ENCODE results near the gene MYO10.
A peak's percentile ranks its signal among the peaks of the same experiment; 100 is the strongest.

Gene MYO10

DNA sequence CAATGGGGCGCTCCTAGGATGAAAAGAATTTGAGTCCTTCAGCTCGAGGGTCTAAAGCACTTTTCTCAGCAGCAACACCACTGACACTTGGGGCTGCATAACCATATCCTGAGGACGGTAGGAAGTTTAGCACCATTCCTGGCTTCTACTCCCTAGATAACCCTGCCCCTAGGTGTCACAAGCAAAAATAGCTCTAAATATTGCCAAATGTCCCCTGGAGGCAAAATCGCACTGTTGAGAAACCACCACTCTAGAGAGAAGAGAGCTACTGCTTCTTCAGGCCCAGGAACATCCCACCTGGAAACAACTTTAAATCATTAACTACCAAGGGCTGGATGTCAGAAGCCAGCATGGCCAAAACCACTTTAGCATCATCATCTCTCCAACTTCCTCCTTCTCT, 29.8 kb downstream of the MYO10 start:
- TF ChIP-seq, protein P1, sequence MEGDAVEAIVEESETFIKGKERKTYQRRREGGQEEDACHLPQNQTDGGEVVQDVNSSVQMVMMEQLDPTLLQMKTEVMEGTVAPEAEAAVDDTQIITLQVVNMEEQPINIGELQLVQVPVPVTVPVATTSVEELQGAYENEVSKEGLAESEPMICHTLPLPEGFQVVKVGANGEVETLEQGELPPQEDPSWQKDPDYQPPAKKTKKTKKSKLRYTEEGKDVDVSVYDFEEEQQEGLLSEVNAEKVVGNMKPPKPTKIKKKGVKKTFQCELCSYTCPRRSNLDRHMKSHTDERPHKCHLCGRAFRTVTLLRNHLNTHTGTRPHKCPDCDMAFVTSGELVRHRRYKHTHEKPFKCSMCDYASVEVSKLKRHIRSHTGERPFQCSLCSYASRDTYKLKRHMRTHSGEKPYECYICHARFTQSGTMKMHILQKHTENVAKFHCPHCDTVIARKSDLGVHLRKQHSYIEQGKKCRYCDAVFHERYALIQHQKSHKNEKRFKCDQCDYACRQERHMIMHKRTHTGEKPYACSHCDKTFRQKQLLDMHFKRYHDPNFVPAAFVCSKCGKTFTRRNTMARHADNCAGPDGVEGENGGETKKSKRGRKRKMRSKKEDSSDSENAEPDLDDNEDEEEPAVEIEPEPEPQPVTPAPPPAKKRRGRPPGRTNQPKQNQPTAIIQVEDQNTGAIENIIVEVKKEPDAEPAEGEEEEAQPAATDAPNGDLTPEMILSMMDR (conservative IDR thresholded peaks at IDR 0.05; ENCODE audit: low read depth, low read length), result no peak
- H3K4me3 ChIP-seq (ENCODE audit: low read length), result no peak overlapping the region
- no peak for DNase-seq (ENCODE audit: low read depth)

DNA sequence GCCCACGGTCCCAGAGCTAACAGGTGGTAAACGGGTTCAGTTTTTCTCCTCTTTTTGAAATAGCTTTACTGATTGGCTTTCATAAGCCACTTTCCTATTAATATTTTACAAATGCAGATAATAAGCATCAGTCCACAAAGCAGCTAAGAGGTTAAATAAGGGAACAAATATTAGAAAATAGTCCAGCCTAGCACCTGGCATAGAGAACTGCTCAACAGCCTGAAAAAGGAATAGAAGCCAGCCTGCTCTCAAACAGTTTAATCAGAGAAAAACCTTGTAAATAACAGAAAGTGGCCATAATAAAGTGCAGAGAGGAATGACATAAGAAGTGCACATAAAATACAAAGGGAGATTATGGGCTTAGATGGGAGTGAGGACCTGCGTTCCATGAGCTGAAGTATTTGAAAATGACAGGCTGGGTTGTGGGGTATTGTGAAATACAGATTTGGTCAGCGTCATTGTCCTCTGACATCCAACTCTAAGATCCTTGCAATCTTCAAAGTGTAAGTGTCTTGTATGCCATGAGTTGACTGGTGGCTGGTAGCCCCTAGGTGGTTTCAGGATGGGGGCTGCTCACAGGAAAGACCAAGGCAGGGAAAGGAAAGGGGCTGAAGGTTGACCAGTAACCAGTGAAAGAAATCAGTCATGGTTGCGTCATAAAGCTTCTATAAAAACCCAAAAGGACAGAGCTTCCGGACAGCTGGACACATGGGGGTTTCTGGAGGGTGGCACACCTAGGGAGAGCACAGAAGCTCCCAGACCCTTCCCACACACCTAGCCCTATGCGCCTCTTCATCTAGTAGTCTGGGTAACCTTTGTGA, 32.4 kb downstream of the MYO10 start:
- TF ChIP-seq, protein P1 (conservative IDR thresholded peaks at IDR 0.05; ENCODE audit: low read depth, low read length), result no peak
- H3K4me3 ChIP-seq (ENCODE audit: low read length), result no peak overlapping the region

GRCh38 chr5:16902846-16903245, 33.2 kb downstream of the MYO10 start:
- no peak overlapping the region for H3K4me3 ChIP-seq (ENCODE audit: low read length)
- TF ChIP-seq, protein P1 (conservative IDR thresholded peaks at IDR 0.05; ENCODE audit: low read depth, low read length), result no peak
- peak; percentile 100 for DNase-seq (ENCODE audit: low read depth)

More for the DNA sequence above, 32.4 kb downstream of the MYO10 start:
- DNase-seq (ENCODE audit: low read depth), result no peak

- H3K4me3 ChIP-seq (ENCODE audit: low read length), result no peak overlapping the region
- no peak for DNase-seq (ENCODE audit: low read depth)
- TF ChIP-seq, protein P1 (conservative IDR thresholded peaks at IDR 0.05; ENCODE audit: low read depth, low read length), result no peak
Observed at GRCh38 chr5:16901021-16901644, 35.0 kb downstream of the MYO10 start.

- H3K4me3 ChIP-seq (ENCODE audit: low read length), result no peak overlapping the region
- DNase-seq (ENCODE audit: low read depth), result no peak
- TF ChIP-seq, protein P1 (conservative IDR thresholded peaks at IDR 0.05; ENCODE audit: low read depth, low read length), result no peak
Observed at GRCh38 chr5:16899171-16899570, 36.9 kb downstream of the MYO10 start.

DNA sequence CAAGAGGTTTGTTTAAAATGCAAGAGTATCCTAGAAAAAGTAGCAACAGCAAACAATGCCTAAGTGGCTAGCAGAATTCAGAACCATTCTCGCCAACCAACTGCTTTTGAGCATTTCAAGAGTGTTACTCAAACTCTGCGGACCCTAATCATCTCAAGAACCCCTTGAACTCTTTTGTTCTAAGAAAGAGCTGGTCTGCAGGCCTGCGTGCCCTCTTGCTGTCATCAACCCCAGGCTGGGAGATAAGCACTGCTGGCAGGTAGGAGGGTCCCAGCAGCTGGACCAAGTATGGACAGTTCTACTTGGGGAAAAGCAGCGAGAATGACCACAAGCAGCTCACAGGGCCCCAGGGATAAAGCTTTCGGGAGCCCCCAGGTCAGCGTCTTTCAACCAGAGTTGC, 38.3 kb downstream of the MYO10 start:
- TF ChIP-seq, protein P1 (conservative IDR thresholded peaks at IDR 0.05; ENCODE audit: low read depth, low read length), result no peak
- DNase-seq (ENCODE audit: low read depth), result no peak
- H3K4me3 ChIP-seq (ENCODE audit: low read length), result no peak overlapping the region

GRCh38 chr5:16897284-16897704, 38.8 kb downstream of the MYO10 start:
- H3K4me3 ChIP-seq (ENCODE audit: low read length), result no peak overlapping the region
- no peak for DNase-seq (ENCODE audit: low read depth)
- TF ChIP-seq, protein P1 (conservative IDR thresholded peaks at IDR 0.05; ENCODE audit: low read depth, low read length), result no peak
